ENCODE data around the gene SLC1A2.

SLC1A2 gene

DNA sequence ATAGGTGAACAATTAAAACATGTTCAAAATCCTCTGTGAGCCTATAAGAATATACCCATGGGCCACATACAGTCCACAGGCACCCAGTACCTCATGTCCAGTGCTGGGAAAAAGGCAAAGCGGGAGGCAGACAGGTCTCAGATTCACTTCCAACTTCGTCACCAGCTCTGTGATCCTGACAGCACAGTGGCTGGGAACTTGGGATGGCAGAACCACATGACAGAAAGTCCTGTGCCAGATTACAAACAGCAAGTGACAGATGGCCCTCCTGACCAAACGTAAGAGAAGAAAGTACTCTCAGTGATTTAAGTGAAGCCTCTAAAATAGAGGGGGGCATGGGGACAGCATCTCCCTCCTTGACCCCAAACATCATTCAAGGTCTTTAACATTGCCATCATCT, 5.8 kb downstream of the SLC1A2 start:
- no peak overlapping the region for H3K27ac ChIP-seq (ENCODE audit: low read depth, low read length)
- no peak overlapping the region for H3K9ac ChIP-seq (ENCODE audit: low read depth, low read length)
- no peaks in the 10 kb centered on the region for H3K36me3 ChIP-seq (ENCODE audit: control insufficient read depth, insufficient read depth, low read length)
- H3K27me3 ChIP-seq (ENCODE audit: control insufficient read depth, insufficient read depth, low read length): peaks cover 49% of the 10 kb centered on the region
- peaks cover 6% of the 10 kb centered on the region; the same call in 1 of the 2 replicates for H3K4me1 ChIP-seq (ENCODE audit: control insufficient read depth, insufficient read depth, low read length)
- H3K9me3 ChIP-seq (ENCODE audit: control insufficient read depth, insufficient read depth, low read length): no peaks in the 10 kb centered on the region
- no peak overlapping the region for H3K4me3 ChIP-seq (ENCODE audit: low read depth, low read length)

DNA sequence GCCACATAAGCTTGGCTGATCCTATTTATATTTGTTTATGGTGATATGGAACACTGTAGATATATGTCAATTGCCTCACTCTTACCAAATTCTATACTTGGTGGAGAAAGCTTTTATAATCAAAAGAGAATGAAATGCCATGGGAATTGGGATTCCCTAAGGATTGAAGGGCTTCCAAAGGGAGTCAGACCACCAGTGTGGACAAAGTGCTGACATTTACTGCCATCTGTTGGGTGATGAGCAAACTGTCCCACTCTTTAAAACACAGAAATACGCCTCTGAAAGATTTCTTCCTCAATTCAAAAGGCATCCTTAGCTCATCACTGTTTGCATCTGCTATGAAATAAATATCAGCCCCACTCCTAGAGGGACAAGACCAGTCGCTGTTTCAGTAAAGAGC, 7.1 kb downstream of the SLC1A2 start:
- no peaks in the 10 kb centered on the region for H3K9me3 ChIP-seq (ENCODE audit: control insufficient read depth, insufficient read depth, low read length)
- H3K27me3 ChIP-seq (ENCODE audit: control insufficient read depth, insufficient read depth, low read length): peaks cover 36% of the 10 kb centered on the region
- H3K4me1 ChIP-seq (ENCODE audit: control insufficient read depth, insufficient read depth, low read length): no peaks in the 10 kb centered on the region
- no peak overlapping the region for H3K4me3 ChIP-seq (ENCODE audit: low read depth, low read length)
- H3K36me3 ChIP-seq (ENCODE audit: control insufficient read depth, insufficient read depth, low read length): no peaks in the 10 kb centered on the region
- no peak overlapping the region for H3K27ac ChIP-seq (ENCODE audit: low read depth, low read length)
- no peak overlapping the region for H3K9ac ChIP-seq (ENCODE audit: low read depth, low read length)

DNA sequence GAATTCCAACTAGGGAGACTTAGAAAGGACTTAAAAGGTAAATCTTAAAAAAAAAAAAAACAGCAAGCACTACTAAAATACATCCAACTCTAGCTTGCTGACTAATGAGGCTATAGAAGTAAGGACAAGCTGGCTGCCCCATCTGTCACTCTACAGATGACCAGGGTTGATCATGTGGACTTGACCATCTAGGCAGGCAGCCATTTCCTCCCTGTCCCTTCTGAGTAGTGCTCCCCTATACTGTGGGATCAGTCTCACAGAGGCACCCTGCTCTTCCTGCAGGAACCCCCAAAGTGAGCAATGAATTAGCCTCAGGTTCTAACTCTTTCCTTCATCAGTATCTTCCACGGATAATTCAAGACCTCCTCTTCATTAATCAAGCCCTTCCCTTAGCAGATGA, 12.3 kb downstream of the SLC1A2 start:
- no peaks in the 10 kb centered on the region for H3K4me1 ChIP-seq (ENCODE audit: control insufficient read depth, insufficient read depth, low read length)
- H3K27ac ChIP-seq (ENCODE audit: low read depth, low read length): no peak overlapping the region
- no peaks in the 10 kb centered on the region for H3K9me3 ChIP-seq (ENCODE audit: control insufficient read depth, insufficient read depth, low read length)
- H3K36me3 ChIP-seq (ENCODE audit: control insufficient read depth, insufficient read depth, low read length): no peaks in the 10 kb centered on the region
- no peak overlapping the region for H3K9ac ChIP-seq (ENCODE audit: low read depth, low read length)
- H3K4me3 ChIP-seq (ENCODE audit: low read depth, low read length): no peak overlapping the region
- no peaks in the 10 kb centered on the region for H3K27me3 ChIP-seq (ENCODE audit: control insufficient read depth, insufficient read depth, low read length)

GRCh38 chr11:35404388-35404775, 15.0 kb downstream of the SLC1A2 start:
- no peak overlapping the region for H3K27ac ChIP-seq (ENCODE audit: low read depth, low read length)
- H3K4me1 ChIP-seq (ENCODE audit: control insufficient read depth, insufficient read depth, low read length): peaks cover 10% of the 10 kb centered on the region
- H3K9ac ChIP-seq (ENCODE audit: low read depth, low read length): no peak overlapping the region
- no peaks in the 10 kb centered on the region for H3K36me3 ChIP-seq (ENCODE audit: control insufficient read depth, insufficient read depth, low read length)
- H3K27me3 ChIP-seq (ENCODE audit: control insufficient read depth, insufficient read depth, low read length): no peaks in the 10 kb centered on the region
- no peak overlapping the region for H3K4me3 ChIP-seq (ENCODE audit: low read depth, low read length)
- no peaks in the 10 kb centered on the region for H3K9me3 ChIP-seq (ENCODE audit: control insufficient read depth, insufficient read depth, low read length)

DNA sequence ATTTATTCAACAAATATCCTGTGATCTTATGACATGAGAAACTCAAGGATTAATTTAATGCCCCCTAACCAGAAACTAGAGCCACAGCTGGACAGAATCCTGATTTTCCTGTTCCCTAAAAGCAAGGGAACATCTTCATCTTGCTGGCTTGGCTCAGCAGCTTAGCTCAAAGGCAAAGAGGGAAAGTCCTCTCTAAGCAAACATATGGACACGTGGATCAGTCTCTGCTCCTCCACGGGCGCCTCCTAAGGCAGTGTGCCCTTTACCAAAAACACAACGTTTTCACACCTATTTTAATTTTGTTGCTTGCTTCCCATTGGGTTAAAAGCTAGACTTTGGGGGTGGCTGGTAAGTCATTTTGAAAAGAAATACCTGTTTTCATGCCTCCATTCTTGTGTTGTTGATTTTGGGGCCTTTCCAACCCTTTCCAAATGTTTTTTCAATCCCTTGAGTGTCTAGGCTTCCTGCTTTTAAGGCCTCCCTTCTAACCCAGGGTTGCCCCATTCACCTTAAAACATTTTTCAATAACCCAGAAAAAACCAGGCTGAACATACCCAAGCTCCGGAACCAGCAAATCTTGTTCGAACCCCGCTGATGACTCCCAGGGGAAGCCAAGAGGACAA, 15.5 kb downstream of the SLC1A2 start:
- Histone ChIP-seq H3K27ac (ENCODE audit: low read depth, low read length) (no peak overlapping the region), H3K27me3 (ENCODE audit: control insufficient read depth, insufficient read depth, low read length) (no peaks in the 10 kb centered on the region), H3K4me3 (ENCODE audit: low read depth, low read length) (no peak overlapping the region), H3K9ac (ENCODE audit: low read depth, low read length) (no peak overlapping the region), H3K36me3 (ENCODE audit: control insufficient read depth, insufficient read depth, low read length) (no peaks in the 10 kb centered on the region), H3K9me3 (ENCODE audit: control insufficient read depth, insufficient read depth, low read length) (no peaks in the 10 kb centered on the region), H3K4me1 (ENCODE audit: control insufficient read depth, insufficient read depth, low read length) (peaks cover 10% of the 10 kb centered on the region)

GRCh38 chr11:35402751-35403660, 16.4 kb downstream of the SLC1A2 start:
- Histone ChIP-seq H3K9me3 (ENCODE audit: control insufficient read depth, insufficient read depth, low read length) (no peaks in the 10 kb centered on the region), H3K36me3 (ENCODE audit: control insufficient read depth, insufficient read depth, low read length) (no peaks in the 10 kb centered on the region), H3K4me1 (ENCODE audit: control insufficient read depth, insufficient read depth, low read length) (peaks cover 10% of the 10 kb centered on the region), H3K9ac (ENCODE audit: low read depth, low read length) (no peak overlapping the region), H3K27me3 (ENCODE audit: control insufficient read depth, insufficient read depth, low read length) (no peaks in the 10 kb centered on the region), H3K27ac (ENCODE audit: low read depth, low read length) (no peak overlapping the region), H3K4me3 (ENCODE audit: low read depth, low read length) (no peak overlapping the region)

DNA sequence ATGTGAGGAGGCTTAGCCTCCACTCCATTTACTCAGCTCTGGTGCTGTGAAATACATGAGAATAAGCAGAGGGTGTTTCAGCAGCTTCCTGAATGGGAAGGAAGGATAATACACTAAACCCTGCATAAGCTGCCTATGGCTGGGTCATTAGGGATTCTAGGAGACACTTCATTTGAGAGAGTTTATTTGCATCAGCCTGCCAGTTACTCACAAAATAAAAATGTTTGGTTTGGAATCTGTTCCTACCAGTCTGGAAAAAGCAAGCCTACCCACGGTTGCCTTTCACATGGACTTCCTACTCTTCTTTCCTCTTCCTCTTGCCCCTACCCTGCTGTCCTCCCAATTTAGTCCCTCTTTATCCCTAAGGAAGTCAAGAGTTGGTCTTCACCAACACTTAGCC, 20.5 kb downstream of the SLC1A2 start:
- no peaks in the 10 kb centered on the region for H3K27me3 ChIP-seq (ENCODE audit: control insufficient read depth, insufficient read depth, low read length)
- no peaks in the 10 kb centered on the region for H3K9me3 ChIP-seq (ENCODE audit: control insufficient read depth, insufficient read depth, low read length)
- no peak overlapping the region for H3K27ac ChIP-seq (ENCODE audit: low read depth, low read length)
- no peaks in the 10 kb centered on the region for H3K36me3 ChIP-seq (ENCODE audit: control insufficient read depth, insufficient read depth, low read length)
- H3K4me3 ChIP-seq (ENCODE audit: low read depth, low read length): no peak overlapping the region
- no peak overlapping the region for H3K9ac ChIP-seq (ENCODE audit: low read depth, low read length)
- peaks cover 10% of the 10 kb centered on the region for H3K4me1 ChIP-seq (ENCODE audit: control insufficient read depth, insufficient read depth, low read length)

GRCh38 chr11:35394941-35395340, 24.4 kb downstream of the SLC1A2 start:
- Histone ChIP-seq H3K9ac (ENCODE audit: low read depth, low read length) (no peak overlapping the region), H3K9me3 (ENCODE audit: control insufficient read depth, insufficient read depth, low read length) (no peaks in the 10 kb centered on the region), H3K27ac (ENCODE audit: low read depth, low read length) (no peak overlapping the region), H3K4me3 (ENCODE audit: low read depth, low read length) (no peak overlapping the region), H3K27me3 (ENCODE audit: control insufficient read depth, insufficient read depth, low read length) (no peaks in the 10 kb centered on the region), H3K4me1 (ENCODE audit: control insufficient read depth, insufficient read depth, low read length) (0 out of 2 replicates have a peak, but pooled peaks cover 4% of the 10 kb centered on the region), H3K36me3 (ENCODE audit: control insufficient read depth, insufficient read depth, low read length) (no peaks in the 10 kb centered on the region)

GRCh38 chr11:35393098-35393497, 26.3 kb downstream of the SLC1A2 start:
- no peaks in the 10 kb centered on the region for H3K9me3 ChIP-seq (ENCODE audit: control insufficient read depth, insufficient read depth, low read length)
- 0 out of 2 replicates have a peak, but pooled peaks cover 4% of the 10 kb centered on the region for H3K4me1 ChIP-seq (ENCODE audit: control insufficient read depth, insufficient read depth, low read length)
- no peaks in the 10 kb centered on the region for H3K27me3 ChIP-seq (ENCODE audit: control insufficient read depth, insufficient read depth, low read length)
- H3K4me3 ChIP-seq (ENCODE audit: low read depth, low read length): no peak overlapping the region
- H3K27ac ChIP-seq (ENCODE audit: low read depth, low read length): no peak overlapping the region
- no peak overlapping the region for H3K9ac ChIP-seq (ENCODE audit: low read depth, low read length)
- no peaks in the 10 kb centered on the region for H3K36me3 ChIP-seq (ENCODE audit: control insufficient read depth, insufficient read depth, low read length)

GRCh38 chr11:35391922-35392688, 27.3 kb downstream of the SLC1A2 start:
- Histone ChIP-seq H3K4me3 (ENCODE audit: low read depth, low read length) (no peak overlapping the region), H3K27ac (ENCODE audit: low read depth, low read length) (no peak overlapping the region), H3K9me3 (ENCODE audit: control insufficient read depth, insufficient read depth, low read length) (no peaks in the 10 kb centered on the region), H3K36me3 (ENCODE audit: control insufficient read depth, insufficient read depth, low read length) (no peaks in the 10 kb centered on the region), H3K4me1 (ENCODE audit: control insufficient read depth, insufficient read depth, low read length) (0 out of 2 replicates have a peak, but pooled peaks cover 4% of the 10 kb centered on the region), H3K27me3 (ENCODE audit: control insufficient read depth, insufficient read depth, low read length) (no peaks in the 10 kb centered on the region), H3K9ac (ENCODE audit: low read depth, low read length) (no peak overlapping the region)
